ENCODE data around the gene GPHN.

The GPHN gene

GRCh38 chr14:66959437-66960050 is 451.6 kb downstream of the GPHN start:
- DNase-seq (ENCODE audit: low read depth) = no peak

GRCh38 chr14:66965831-66966230 is 457.9 kb downstream of the GPHN start:
- DNase-seq (ENCODE audit: low read depth) = no peak

- no peak for DNase-seq (ENCODE audit: low read depth)
Observed at GRCh38 chr14:66972469-66972868, 464.5 kb downstream of the GPHN start.

GRCh38 chr14:66974397-66975025 is 466.6 kb downstream of the GPHN start:
- DNase-seq (ENCODE audit: low read depth) = no peak

- no peak for DNase-seq (ENCODE audit: low read depth)
Observed at GRCh38 chr14:66975251-66975650, 467.3 kb downstream of the GPHN start.

- DNase-seq (ENCODE audit: low read depth) = no peak
Observed at GRCh38 chr14:66979101-66979974, 471.4 kb downstream of the GPHN start.

GRCh38 chr14:66982247-66982646 is 474.3 kb downstream of the GPHN start:
- DNase-seq (ENCODE audit: low read depth) = no peak

GRCh38 chr14:66992776-66993175 is 484.8 kb downstream of the GPHN start:
- DNase-seq (ENCODE audit: low read depth) = no peak

- no peak for DNase-seq (ENCODE audit: low read depth)
Observed at GRCh38 chr14:66993512-66993911, 485.6 kb downstream of the GPHN start.

- DNase-seq (ENCODE audit: low read depth) = no peak
Observed at GRCh38 chr14:66998013-66998412, 490.1 kb downstream of the GPHN start.

GRCh38 chr14:66999978-67000377 is 492.0 kb downstream of the GPHN start:
- no peak for DNase-seq (ENCODE audit: low read depth)

- no peak for DNase-seq (ENCODE audit: low read depth)
Observed at GRCh38 chr14:67002994-67003753, 495.2 kb downstream of the GPHN start.

GRCh38 chr14:67004521-67004920 is 496.6 kb downstream of the GPHN start:
- DNase-seq (ENCODE audit: low read depth) = no peak

- DNase-seq (ENCODE audit: low read depth) = no peak
Observed at GRCh38 chr14:67010602-67011001, 502.7 kb downstream of the GPHN start.

- DNase-seq (ENCODE audit: low read depth) = no peak
Observed at GRCh38 chr14:67016856-67017255, 508.9 kb downstream of the GPHN start.

GRCh38 chr14:67018720-67019119 is 510.8 kb downstream of the GPHN start:
- DNase-seq (ENCODE audit: low read depth) = no peak

- no peak for DNase-seq (ENCODE audit: low read depth)
Observed at GRCh38 chr14:67019796-67020195, 511.8 kb downstream of the GPHN start.

- no peak for DNase-seq (ENCODE audit: low read depth)
Observed at GRCh38 chr14:67031920-67032774, 524.2 kb downstream of the GPHN start.

- no peak for DNase-seq (ENCODE audit: low read depth)
Observed at GRCh38 chr14:67045440-67045839, 537.5 kb downstream of the GPHN start.

- no peak for DNase-seq (ENCODE audit: low read depth)
Observed at GRCh38 chr14:67050896-67051295, 542.9 kb downstream of the GPHN start.

- no peak for DNase-seq (ENCODE audit: low read depth)
Observed at GRCh38 chr14:67056684-67057083, 548.7 kb downstream of the GPHN start.

Data from stimulated activated CD8-positive, alpha-beta memory T cell treated with anti-CD3 and anti-CD28 coated beads, Interleukin-12 subunit alpha, Interleukin-12 subunit beta, amount 100 ng/mL, for 1 hour (primary cell).